Lower leg skin (tissue), 4 donors: Measurements from ENCODE around the gene DGKI. TPM values are rescaled to one million over a fixed set of nuclear protein-coding genes. Genes with fewer than 3 reads are reported as not detected.
A peak's percentile ranks its signal among the peaks of the same experiment; 100 is the strongest.

Source experiments
- DNase-seq, 2 donors: peaks; one replicate each; pipeline ENCODE4 v3.0.0-alpha.2; 2019; ENCODE audit warnings: low spot score in 2 of 2
- H3K4me3 ChIP-seq: fragments of 200-600 bp; sonication (generic); 2 replicates; pipeline ENCODE4 v1.5.1; 2017; ENCODE audit warnings: mild to moderate bottlenecking, low read depth; ENCODE audit not compliant: poor library complexity, severe bottlenecking
- POLR2A ChIP-seq, 2 donors: fragments of 450-650 bp; IDR thresholded peaks; one replicate each; pipeline ENCODE4 v1.6.1; 2016 to 2017; ENCODE audit warnings: antibody characterized with exemption in 2 of 2, mild to moderate bottlenecking in 1 of 2, moderate library complexity in 1 of 2
- WGBS, 2 donors: methylation state at CpG; one replicate each; pipeline ENCODE4 v1.1.5; 2018; 5-methylcytosine and 5-hydroxymethylcytosine counted together
- intact Hi-C: fragments of 100-400 bp; cut with DNase I; formaldehyde crosslinking; loops from one replicate; pipeline ENCODE4 v1.15.0; 2023; ENCODE audit warnings: low total_unique reads
- total RNA-seq, 4 donors: library from RNA; depleted of rRNA; stranded (reverse); fragments of >200 nt; gene quantifications; one replicate each; pipeline ENCODE4 v1.1.0, GENCODE V29; 2016
- TF ChIP-seq, protein P1 (sequence below), 3 donors: fragments of 450-650 bp; IDR thresholded peaks; one replicate each; pipeline ENCODE4 v1.5.1; 2016; ENCODE audit warnings: antibody characterized with exemption in 3 of 3, mild to moderate bottlenecking in 3 of 3, moderate library complexity in 2 of 3

Gene DGKI
- 1 to 10 TPM in 3 of 4 donors, under 1 TPM in 1; 0.34 to 2.1 (median 1.3) TPM for total RNA-seq

DNA sequence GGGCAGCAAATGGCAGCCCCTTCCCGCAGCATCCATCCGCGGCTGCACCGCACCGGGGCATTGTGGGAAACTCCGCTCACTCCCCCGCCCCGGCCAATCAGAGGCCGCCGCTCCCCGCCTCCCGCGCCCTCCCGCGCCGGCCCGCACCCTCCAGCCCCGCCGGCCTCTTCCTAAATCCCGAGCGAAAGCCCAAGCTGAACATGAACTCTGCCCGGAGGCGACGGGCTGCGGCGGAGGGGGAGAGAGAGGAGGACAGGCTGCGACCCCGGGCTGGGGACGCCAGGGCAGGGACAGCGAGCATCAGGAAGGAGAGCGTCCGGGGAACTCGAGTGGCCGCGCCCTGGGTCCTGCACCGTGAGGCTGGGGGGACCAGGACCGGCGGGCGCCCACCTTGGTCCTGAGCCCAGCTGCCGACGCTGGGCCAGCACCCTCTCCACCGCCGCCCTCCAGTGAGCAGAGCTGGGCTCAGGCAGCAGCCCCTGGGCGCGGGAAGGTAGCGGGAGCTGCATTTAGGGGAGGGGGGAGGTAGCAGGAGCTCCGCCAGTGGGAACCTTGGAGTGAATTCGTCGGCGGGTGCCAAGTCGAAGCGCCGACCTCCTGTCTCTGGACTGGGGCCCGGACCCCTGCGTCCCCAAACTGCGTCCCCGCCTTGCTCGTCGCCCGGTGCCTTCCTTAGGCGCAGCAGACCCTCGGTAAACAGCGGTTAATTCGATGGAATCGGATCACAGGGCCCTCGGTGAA, at the start of gene DGKI:
DGKI (minus strand) TSS at position 148 of the 741 bp plus-strand sequence.
- no peak within 1 kb of the TSS for H3K4me3 ChIP-seq
- intact Hi-C loops = no loop called here
- TF ChIP-seq, protein P1, sequence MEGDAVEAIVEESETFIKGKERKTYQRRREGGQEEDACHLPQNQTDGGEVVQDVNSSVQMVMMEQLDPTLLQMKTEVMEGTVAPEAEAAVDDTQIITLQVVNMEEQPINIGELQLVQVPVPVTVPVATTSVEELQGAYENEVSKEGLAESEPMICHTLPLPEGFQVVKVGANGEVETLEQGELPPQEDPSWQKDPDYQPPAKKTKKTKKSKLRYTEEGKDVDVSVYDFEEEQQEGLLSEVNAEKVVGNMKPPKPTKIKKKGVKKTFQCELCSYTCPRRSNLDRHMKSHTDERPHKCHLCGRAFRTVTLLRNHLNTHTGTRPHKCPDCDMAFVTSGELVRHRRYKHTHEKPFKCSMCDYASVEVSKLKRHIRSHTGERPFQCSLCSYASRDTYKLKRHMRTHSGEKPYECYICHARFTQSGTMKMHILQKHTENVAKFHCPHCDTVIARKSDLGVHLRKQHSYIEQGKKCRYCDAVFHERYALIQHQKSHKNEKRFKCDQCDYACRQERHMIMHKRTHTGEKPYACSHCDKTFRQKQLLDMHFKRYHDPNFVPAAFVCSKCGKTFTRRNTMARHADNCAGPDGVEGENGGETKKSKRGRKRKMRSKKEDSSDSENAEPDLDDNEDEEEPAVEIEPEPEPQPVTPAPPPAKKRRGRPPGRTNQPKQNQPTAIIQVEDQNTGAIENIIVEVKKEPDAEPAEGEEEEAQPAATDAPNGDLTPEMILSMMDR (IDR thresholded peaks at IDR 0.05) = no peak
- TF ChIP-seq POLR2A (IDR thresholded peaks at IDR 0.05) = no peak
- 2 to 4% methylated on average over 36 to 64 of the region's 66 CpGs for WGBS, 2 donors
- peak in 1 of 2 donors; percentile 86 for DNase-seq

DNA sequence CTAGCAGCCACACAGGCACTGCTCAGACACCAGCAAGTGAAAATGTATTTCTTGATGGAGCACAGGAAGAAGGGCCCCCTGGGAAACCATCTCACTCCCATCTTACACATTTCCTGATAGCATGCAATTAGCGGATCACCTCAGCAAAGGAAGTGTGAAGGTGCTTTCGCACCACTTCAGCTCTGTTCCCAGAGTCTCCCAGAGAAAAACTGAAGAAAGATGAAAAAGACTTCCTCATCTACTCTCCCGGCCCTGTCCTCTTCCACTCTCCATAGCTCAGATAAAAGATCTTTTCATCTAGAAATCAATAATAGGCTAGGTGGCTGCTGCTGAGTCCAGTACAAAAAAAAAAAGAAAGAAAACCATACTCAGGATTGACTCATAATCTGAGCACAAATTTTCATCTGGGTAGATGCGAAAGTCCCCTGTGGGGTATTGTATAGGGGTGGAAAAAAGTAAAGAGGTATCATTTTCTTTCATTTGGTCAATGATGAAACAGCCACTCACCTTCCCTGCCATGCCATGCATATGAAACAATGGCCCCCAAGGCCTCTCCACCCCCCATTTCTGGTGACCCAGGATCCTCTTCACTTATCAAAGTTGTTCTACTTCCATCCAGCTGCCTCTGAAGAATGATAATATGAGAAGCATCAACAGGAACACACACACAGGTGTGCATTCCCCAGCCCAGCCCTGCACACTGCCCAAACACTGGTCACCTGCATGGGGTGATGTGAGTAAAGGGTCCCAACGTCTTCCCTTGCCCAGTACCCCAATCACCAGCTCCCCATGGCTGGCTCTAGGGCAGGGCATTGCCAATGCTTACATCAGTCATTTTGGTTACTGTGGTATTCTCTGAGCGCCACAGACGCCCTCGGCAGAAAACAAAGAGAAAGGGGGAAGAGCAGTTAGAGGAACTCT, 48.8 kb upstream of the DGKI start:
- no peak overlapping the region for H3K4me3 ChIP-seq
- no peak for TF ChIP-seq POLR2A (IDR thresholded peaks at IDR 0.05)
- TF ChIP-seq, protein P1 (IDR thresholded peaks at IDR 0.05) = no peak
- intact Hi-C loops = loop anchor here (5.0 kb wide), 1 partner anchor 238 kb away; no protein-coding TSS in a partner anchor
- 80 to 81% methylated on average over 8 of the region's 8 CpGs for WGBS, 2 donors
- no peak for DNase-seq

DNA sequence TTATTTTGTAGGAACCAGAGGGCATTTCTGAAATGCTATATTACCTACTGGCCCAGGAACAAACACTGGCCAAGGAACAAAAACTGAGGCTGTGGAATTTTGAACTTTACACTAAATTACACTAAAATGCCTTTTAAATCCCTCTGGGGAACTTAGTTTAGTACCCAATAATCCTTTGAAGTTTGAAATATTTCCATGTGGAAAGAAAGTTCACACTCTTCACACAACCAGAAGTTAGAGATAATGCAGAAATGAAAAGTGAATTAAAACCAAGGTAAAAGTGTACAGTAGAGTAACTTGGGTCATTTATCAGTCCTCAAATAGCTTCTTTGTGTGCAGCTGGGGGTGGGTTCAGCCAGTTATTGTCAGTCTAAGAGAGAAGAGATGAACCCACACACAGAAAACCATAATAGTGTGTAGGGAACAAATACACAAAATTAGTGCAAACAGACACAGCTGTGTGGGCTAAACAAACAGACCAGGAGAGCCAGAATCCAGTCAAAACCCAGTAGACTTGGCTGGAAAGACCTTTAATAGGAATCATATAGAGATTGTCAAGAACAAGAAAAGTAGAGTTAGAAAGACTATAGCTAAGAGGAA, 46.5 kb upstream of the DGKI start:
- intact Hi-C loops = no loop called here
- no peak for TF ChIP-seq POLR2A (IDR thresholded peaks at IDR 0.05)
- TF ChIP-seq, protein P1 (IDR thresholded peaks at IDR 0.05) = no peak
- H3K4me3 ChIP-seq = no peak overlapping the region
- no peak for DNase-seq

DNA sequence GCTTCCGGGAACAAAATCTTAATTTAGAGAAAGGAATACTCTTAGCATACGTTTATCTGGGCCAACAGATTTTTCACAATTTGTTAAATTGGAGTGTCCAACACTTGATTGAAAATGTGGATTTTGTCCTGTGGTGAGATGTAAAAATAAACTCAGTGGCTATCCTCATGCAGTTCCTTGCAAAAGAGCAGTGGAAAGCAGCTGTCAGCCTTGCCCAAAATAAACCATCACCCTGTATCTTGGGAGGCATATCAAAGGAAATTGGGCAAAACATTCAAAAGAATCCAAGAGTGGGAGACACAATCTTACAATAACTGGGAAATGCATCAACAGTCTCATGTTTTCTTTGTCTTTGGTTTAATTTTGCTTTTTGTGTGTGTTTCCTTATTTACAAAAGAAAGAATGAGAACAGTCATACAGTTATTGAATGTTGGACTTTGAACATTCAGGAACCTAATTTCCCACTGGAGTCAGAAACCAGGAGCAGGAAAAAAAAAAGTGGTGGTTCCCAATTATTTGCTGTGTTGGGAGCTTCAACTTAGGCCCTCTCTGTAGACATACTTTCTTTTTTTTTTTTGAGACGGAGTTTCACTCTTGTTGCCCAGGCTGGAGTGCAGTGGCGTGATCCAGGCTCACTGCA, 44.4 kb upstream of the DGKI start:
- 69 to 73% methylated on average over 4 of the region's 4 CpGs for WGBS, 2 donors
- TF ChIP-seq, protein P1 (IDR thresholded peaks at IDR 0.05) = no peak
- TF ChIP-seq POLR2A (IDR thresholded peaks at IDR 0.05) = no peak
- DNase-seq = no peak
- H3K4me3 ChIP-seq = no peak overlapping the region
- intact Hi-C loops = no loop called here

DNA sequence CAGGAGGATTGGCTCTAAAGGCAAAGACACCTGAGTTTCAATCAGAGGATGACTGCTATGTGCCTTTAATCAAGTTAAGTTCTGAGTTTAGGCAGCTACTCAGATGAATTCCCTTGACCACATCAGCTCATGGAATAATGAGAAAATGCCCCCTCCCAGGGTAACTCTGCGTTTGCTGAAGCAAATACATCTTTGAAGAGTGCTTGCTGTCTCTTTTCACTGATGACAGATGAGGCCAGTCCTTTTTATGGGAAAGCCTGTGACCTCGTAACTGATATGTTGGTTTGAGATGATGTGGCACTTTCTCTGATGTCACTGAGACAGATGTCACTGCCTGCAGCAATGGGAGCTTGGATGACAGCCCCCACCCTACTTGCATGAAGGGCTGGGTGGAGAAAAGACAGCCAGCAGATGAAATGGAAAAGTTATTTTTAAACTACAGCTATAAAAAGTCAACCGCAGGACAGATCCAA, 43.7 kb upstream of the DGKI start:
- WGBS, 2 donors = 54 to 68% methylated on average over 3 of the region's 3 CpGs
- DNase-seq = no peak
- no peak overlapping the region for H3K4me3 ChIP-seq
- TF ChIP-seq POLR2A (IDR thresholded peaks at IDR 0.05) = no peak
- TF ChIP-seq, protein P1 (IDR thresholded peaks at IDR 0.05) = no peak
- intact Hi-C loops = no loop called here
